ENCODE data around the gene TPH2.

Gene TPH2

DNA sequence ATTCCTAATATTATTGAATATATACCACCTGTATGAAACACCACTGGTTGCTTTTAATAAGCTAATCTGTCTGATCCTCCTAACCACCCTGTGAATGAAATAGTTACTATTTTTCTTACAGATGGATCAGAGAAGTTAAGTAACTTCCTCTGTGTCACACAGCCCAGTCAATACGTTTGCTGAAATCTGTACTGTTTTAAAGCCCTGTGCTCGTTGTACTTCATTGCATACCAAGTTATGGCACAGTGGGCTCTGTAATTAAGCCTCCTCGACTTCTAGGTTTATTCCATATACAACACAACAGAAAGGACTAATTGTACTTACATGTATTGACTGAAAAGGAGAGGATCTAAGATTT, 137.9 kb downstream of the TPH2 start:
- H3K4me3 ChIP-seq (replicated peaks; ENCODE audit: low read depth, low read length) = no peak overlapping the region
- TF ChIP-seq, protein P1, sequence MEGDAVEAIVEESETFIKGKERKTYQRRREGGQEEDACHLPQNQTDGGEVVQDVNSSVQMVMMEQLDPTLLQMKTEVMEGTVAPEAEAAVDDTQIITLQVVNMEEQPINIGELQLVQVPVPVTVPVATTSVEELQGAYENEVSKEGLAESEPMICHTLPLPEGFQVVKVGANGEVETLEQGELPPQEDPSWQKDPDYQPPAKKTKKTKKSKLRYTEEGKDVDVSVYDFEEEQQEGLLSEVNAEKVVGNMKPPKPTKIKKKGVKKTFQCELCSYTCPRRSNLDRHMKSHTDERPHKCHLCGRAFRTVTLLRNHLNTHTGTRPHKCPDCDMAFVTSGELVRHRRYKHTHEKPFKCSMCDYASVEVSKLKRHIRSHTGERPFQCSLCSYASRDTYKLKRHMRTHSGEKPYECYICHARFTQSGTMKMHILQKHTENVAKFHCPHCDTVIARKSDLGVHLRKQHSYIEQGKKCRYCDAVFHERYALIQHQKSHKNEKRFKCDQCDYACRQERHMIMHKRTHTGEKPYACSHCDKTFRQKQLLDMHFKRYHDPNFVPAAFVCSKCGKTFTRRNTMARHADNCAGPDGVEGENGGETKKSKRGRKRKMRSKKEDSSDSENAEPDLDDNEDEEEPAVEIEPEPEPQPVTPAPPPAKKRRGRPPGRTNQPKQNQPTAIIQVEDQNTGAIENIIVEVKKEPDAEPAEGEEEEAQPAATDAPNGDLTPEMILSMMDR (IDR thresholded peaks at IDR 0.05; ENCODE audit: low read length, missing control alignments) = no peak
- DNase-seq (ENCODE audit: low read depth) = no peak

DNA sequence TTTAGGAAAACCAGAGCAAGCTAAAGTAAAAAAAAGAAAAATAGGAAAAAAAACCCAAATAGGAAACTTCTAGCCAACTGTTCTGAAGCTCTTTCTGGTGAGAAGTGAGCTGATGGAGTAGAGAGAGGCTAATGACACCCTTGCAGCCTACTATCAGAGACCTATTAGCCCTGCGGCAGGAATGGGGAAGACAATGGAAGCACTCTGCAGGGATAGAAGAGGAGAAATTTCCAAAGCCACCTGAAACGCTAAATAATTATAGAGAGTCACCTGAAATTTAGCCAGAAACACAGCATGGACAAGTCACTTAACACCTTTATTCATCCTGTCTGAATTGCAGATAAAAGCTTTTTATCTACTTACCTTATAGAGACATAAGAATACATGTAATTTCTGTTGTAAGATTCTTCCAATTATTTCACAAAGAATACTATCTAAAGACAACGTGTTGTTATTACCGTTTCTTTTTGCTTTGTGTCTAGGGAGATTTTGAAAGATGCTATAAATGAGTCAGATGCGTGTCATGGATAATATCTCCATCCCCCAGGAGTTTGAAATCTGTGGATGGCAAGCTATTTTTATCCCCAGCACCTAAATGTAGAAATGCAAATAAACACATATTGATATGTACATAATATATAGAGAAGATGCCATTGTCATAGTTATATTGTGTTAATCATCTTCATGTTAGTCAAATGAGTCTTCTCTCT, 138.6 kb downstream of the TPH2 start:
- no peak overlapping the region for H3K4me3 ChIP-seq (replicated peaks; ENCODE audit: low read depth, low read length)
- DNase-seq (ENCODE audit: low read depth) = no peak
- TF ChIP-seq, protein P1 (IDR thresholded peaks at IDR 0.05; ENCODE audit: low read length, missing control alignments) = no peak

DNA sequence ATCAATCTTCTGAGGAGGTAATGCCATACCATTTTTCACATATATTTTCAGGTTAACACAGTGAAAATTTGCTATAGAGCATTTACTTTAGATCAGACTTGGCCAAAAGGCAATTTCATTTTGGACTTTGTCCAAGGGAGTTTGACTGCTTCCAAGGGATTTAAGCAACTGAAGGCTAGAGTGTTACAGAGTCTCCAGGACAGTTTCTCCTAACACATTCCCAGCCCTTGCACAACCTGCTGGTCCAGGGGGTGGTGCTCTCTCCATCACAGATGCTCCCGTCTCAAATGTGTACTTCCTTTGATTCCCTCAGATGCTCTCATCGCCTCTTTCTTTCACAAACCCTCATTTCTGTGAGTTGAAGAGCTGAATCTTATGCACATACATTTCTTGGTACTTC, 143.1 kb downstream of the TPH2 start:
- TF ChIP-seq, protein P1 (IDR thresholded peaks at IDR 0.05; ENCODE audit: low read length, missing control alignments) = no peak
- peak; percentile 4 for DNase-seq (ENCODE audit: low read depth)

More for the DNA sequence above, 143.1 kb downstream of the TPH2 start:
- H3K4me3 ChIP-seq (replicated peaks; ENCODE audit: low read depth, low read length) = no peak overlapping the region

Data from fibroblast of pulmonary artery (primary cell).